SK-N-SH (cell line): ENCODE results near the gene USP15. TPM values are rescaled to one million over a fixed set of nuclear protein-coding genes. Genes with fewer than 3 reads are reported as not detected.

ENCODE experiments used
- CTCF ChIA-PET: fragments of 300-600, 350-600 bp; formaldehyde crosslinking; extraction: SDS; loops from one replicate; lab custom pipeline; 2021; lab: Yijun Ruan, JAX
- POLR2A ChIA-PET: fragments of 350-600 bp; sonication (Branson Sonifier 250); formaldehyde crosslinking; extraction: SDS; loops from one replicate; lab custom pipeline; 2020; ENCODE audit warnings: antibody characterized with exemption, inconsistent platforms; lab: Yijun Ruan, JAX
- DNase-seq: peaks from one replicate; pipeline ENCODE4 v3.0.0; 2012
- H2AFZ ChIP-seq: fragments of 200-600 bp; sonication (generic); 2 replicates; pipeline ENCODE4 v1.8.1; 2016; ENCODE audit warnings: antibody characterized with exemption, mild to moderate bottlenecking, low read depth
- H3F3A ChIP-seq: fragments of 200-600 bp; sonication (generic); replicated peaks from 2 replicates; pipeline ENCODE3; 2016; ENCODE audit warnings: antibody characterized with exemption, mild to moderate bottlenecking; ENCODE audit not compliant: insufficient read depth
- H3K27ac ChIP-seq, 2 experiments: fragments of 200-500 bp in 1 of 2; fragments of 200-600 bp in 1 of 2; sonication (Bioruptor generic) in 1 of 2; sonication (generic), shearing (Covaris generic) in 1 of 2; 2 replicates each; pipeline versions ENCODE4 v1.5.1 to v1.6.1; 2014 to 2016; ENCODE audit warnings: low read depth in 2 of 2, inconsistent platforms in 1 of 2, low read length in 1 of 2, mild to moderate bottlenecking in 1 of 2, mixed read lengths in 1 of 2
- H3K27me3 ChIP-seq: fragments of 200-600 bp; sonication (generic), shearing (Covaris generic); 2 replicates; pipeline ENCODE4 v1.6.1; 2016; ENCODE audit warnings: mixed run types; ENCODE audit not compliant: insufficient read depth
- H3K36me3 ChIP-seq, 2 experiments: fragments of 200-500 bp in 1 of 2; fragments of 200-600 bp in 1 of 2; sonication (Bioruptor generic) in 1 of 2; sonication (generic) in 1 of 2; replicated peaks in 1 of 2; 2 replicates each; pipeline versions ENCODE3 to v1.5.1; 2014 to 2016; ENCODE audit warnings: low read length in 1 of 2, mild to moderate bottlenecking in 1 of 2; ENCODE audit not compliant: insufficient read depth in 2 of 2, control insufficient read depth in 1 of 2
- H3K4me1 ChIP-seq, 2 experiments: fragments of 200-500 bp in 1 of 2; fragments of 200-600 bp in 1 of 2; sonication (Bioruptor generic) in 1 of 2; sonication (generic), shearing (Covaris generic) in 1 of 2; 2 replicates each; pipeline versions ENCODE4 v1.5.1 to v1.6.1; 2014 to 2016; ENCODE audit warnings: low read depth in 1 of 2, low read length in 1 of 2, mixed run types in 1 of 2; ENCODE audit not compliant: insufficient read depth in 2 of 2, control insufficient read depth in 1 of 2
- H3K4me2 ChIP-seq: fragments of 200-600 bp; sonication (generic), shearing (Covaris generic); 2 replicates; pipeline ENCODE4 v1.6.1; 2017; ENCODE audit warnings: mixed run types
- H3K4me3 ChIP-seq, 2 experiments: fragments of 200-500 bp in 1 of 2; fragments of 200-600 bp in 1 of 2; sonication (Bioruptor generic) in 1 of 2; sonication (generic), shearing (Covaris generic) in 1 of 2; 2 replicates each; pipeline versions ENCODE4 v1.5.1 to v1.8.1; 2014 to 2016; ENCODE audit warnings: low read depth in 2 of 2, inconsistent platforms in 1 of 2, low read length in 1 of 2, mild to moderate bottlenecking in 1 of 2, mixed read lengths in 1 of 2, moderate library complexity in 1 of 2
- H3K79me2 ChIP-seq: fragments of 200-600 bp; sonication (generic); 2 replicates; pipeline ENCODE4 v1.8.1; 2017; ENCODE audit warnings: mild to moderate bottlenecking; ENCODE audit not compliant: insufficient read depth
- H3K9ac ChIP-seq: fragments of 200-600 bp; sonication (generic); 2 replicates; pipeline ENCODE4 v1.6.1; 2017; ENCODE audit warnings: mixed run types
- H3K9me2 ChIP-seq: fragments of 200-600 bp; sonication (generic); 2 replicates; pipeline ENCODE4 v1.6.1; 2017; ENCODE audit warnings: mixed run types
- H3K9me3 ChIP-seq: fragments of 200-600 bp; sonication (generic); 2 replicates; pipeline ENCODE4 v1.6.1; 2017; ENCODE audit warnings: mixed run types, mild to moderate bottlenecking, moderate library complexity
- H4K20me1 ChIP-seq: fragments of 200-600 bp; sonication (generic); 2 replicates; pipeline ENCODE4 v1.6.1; 2017; ENCODE audit warnings: mild to moderate bottlenecking, mixed run types; ENCODE audit not compliant: insufficient read depth
- ELF1 ChIP-seq: IDR thresholded peaks from 2 replicates; pipeline ENCODE4 v1.4.0; 2012
- EZH2phosphoT487 ChIP-seq: fragments of 200-600 bp; sonication (generic); IDR thresholded peaks from 2 replicates; pipeline ENCODE4 v1.6.1; 2017; ENCODE audit warnings: low read depth, mixed run types, mild to moderate bottlenecking, antibody characterized with exemption, moderate library complexity, borderline replicate concordance
- FOSL2 ChIP-seq: IDR thresholded peaks from 2 replicates; pipeline ENCODE4 v1.4.0; 2012; ENCODE audit warnings: low read depth, mild to moderate bottlenecking, moderate library complexity, borderline replicate concordance
- FOXM1 ChIP-seq: IDR thresholded peaks from 2 replicates; pipeline ENCODE4 v1.4.0; 2012; ENCODE audit warnings: low read depth, mild to moderate bottlenecking
- GABPA ChIP-seq: IDR thresholded peaks from 2 replicates; pipeline ENCODE4 v1.4.0; 2012; ENCODE audit warnings: low read depth, mild to moderate bottlenecking
- JUND ChIP-seq: IDR thresholded peaks from 2 replicates; pipeline ENCODE4 v1.4.0; 2012
- MEF2A ChIP-seq: IDR thresholded peaks from 2 replicates; pipeline ENCODE4 v1.4.0; 2012; ENCODE audit warnings: low read depth, borderline replicate concordance
- MXI1 ChIP-seq: IDR thresholded peaks from 2 replicates; pipeline ENCODE4 v1.6.1; 2012; ENCODE audit warnings: mild to moderate bottlenecking, low read depth, low read length, improper control_type of control experiment
- RCOR1 ChIP-seq: fragments of 150-350 bp; IDR thresholded peaks from 2 replicates; pipeline ENCODE4 v1.6.1; 2017; ENCODE audit warnings: antibody characterized with exemption, low read length
- RFX5 ChIP-seq: IDR thresholded peaks from 2 replicates; pipeline ENCODE4 v1.6.1; 2012; ENCODE audit warnings: mild to moderate bottlenecking, improper control_type of control experiment, low read length
- TAF1 ChIP-seq: IDR thresholded peaks from 2 replicates; pipeline ENCODE4 v1.6.1; 2012; ENCODE audit warnings: low read depth, mild to moderate bottlenecking, low read length, moderate library complexity, borderline replicate concordance
- TCF12 ChIP-seq: IDR thresholded peaks from 2 replicates; pipeline ENCODE4 v1.4.0; 2012
- USF2 ChIP-seq: fragments of 150-350 bp; IDR thresholded peaks from 2 replicates; pipeline ENCODE4 v1.6.1; 2017; ENCODE audit warnings: antibody characterized with exemption, low read length, low read depth, borderline replicate concordance
- WGBS: methylation state at CpG from one replicate; pipeline ENCODE4 v1.1.6; 2017; ENCODE audit warnings: low lambda C conversion rate; 5-methylcytosine and 5-hydroxymethylcytosine counted together
- polyA plus RNA-seq, 3 experiments: library from polyadenylated mRNA; depleted of rRNA; stranded (reverse); fragments of >200 nt; gene quantifications; 2 replicates each; pipeline ENCODE4 v1.2.3, GENCODE V29; 2012
- TF ChIP-seq, protein P1 (sequence below): fragments of 200-600 bp; sonication (generic); IDR thresholded peaks from 2 replicates; pipeline ENCODE4 v1.6.1; 2017; ENCODE audit warnings: antibody characterized with exemption, mild to moderate bottlenecking, moderate library complexity
- TF ChIP-seq, protein P2 (sequence below): IDR thresholded peaks from 2 replicates; pipeline ENCODE4 v1.6.1; 2012; ENCODE audit warnings: mild to moderate bottlenecking, low read depth, low read length, moderate library complexity

The USP15 gene
- polyA plus RNA-seq, 1 of the 3 experiments (the other 2 are of a cell fraction), result 13.2 TPM

- no peak for TF ChIP-seq USF2
- TF ChIP-seq ELF1, result no peak
These were observed 39.4 kb downstream of the USP15 start (continued) for GRCh38 chr12:62299617-62300016.

GRCh38 chr12:62301080-62301798 is 41.0 kb downstream of the USP15 start:
- no peak overlapping the region for H3K4me2 ChIP-seq
- no peak for DNase-seq
- WGBS, result 91% methylated on average over 6 of the region's 6 CpGs
- CTCF ChIA-PET, result no interaction called here
- H3F3A ChIP-seq, result no peaks in the 10 kb centered on the region
- no peak overlapping the region for H3K27ac ChIP-seq
- H3K9me2 ChIP-seq, result no peaks in the 10 kb centered on the region
- peaks cover 14% of the 10 kb centered on the region; the same call in 1 of the 2 replicates for H3K9me3 ChIP-seq
- H3K4me1 ChIP-seq, result no peaks in the 10 kb centered on the region
- no peaks in the 10 kb centered on the region for H3K27me3 ChIP-seq
- no peak overlapping the region for H3K9ac ChIP-seq
- POLR2A ChIA-PET, result no interaction called here
- H2AFZ ChIP-seq, result no peak overlapping the region
- peaks cover 36 to 59% of the 10 kb centered on the region in 2 experiments for H3K36me3 ChIP-seq
- peaks cover 17% of the 10 kb centered on the region; the same call in 1 of the 2 replicates for H3K79me2 ChIP-seq
- H4K20me1 ChIP-seq, result no peaks in the 10 kb centered on the region
- no peak overlapping the region for H3K4me3 ChIP-seq
- no peak for TF ChIP-seq JUND
- TF ChIP-seq MXI1, result no peak
- TF ChIP-seq TAF1, result no peak
- no peak for TF ChIP-seq FOXM1
- no peak for TF ChIP-seq ELF1
- TF ChIP-seq RFX5, result no peak
- TF ChIP-seq, protein P1, sequence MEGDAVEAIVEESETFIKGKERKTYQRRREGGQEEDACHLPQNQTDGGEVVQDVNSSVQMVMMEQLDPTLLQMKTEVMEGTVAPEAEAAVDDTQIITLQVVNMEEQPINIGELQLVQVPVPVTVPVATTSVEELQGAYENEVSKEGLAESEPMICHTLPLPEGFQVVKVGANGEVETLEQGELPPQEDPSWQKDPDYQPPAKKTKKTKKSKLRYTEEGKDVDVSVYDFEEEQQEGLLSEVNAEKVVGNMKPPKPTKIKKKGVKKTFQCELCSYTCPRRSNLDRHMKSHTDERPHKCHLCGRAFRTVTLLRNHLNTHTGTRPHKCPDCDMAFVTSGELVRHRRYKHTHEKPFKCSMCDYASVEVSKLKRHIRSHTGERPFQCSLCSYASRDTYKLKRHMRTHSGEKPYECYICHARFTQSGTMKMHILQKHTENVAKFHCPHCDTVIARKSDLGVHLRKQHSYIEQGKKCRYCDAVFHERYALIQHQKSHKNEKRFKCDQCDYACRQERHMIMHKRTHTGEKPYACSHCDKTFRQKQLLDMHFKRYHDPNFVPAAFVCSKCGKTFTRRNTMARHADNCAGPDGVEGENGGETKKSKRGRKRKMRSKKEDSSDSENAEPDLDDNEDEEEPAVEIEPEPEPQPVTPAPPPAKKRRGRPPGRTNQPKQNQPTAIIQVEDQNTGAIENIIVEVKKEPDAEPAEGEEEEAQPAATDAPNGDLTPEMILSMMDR, result no peak
- no peak for TF ChIP-seq RCOR1
- TF ChIP-seq USF2, result no peak
- no peak for TF ChIP-seq MEF2A
- no peak for TF ChIP-seq TCF12
- TF ChIP-seq, protein P2, sequence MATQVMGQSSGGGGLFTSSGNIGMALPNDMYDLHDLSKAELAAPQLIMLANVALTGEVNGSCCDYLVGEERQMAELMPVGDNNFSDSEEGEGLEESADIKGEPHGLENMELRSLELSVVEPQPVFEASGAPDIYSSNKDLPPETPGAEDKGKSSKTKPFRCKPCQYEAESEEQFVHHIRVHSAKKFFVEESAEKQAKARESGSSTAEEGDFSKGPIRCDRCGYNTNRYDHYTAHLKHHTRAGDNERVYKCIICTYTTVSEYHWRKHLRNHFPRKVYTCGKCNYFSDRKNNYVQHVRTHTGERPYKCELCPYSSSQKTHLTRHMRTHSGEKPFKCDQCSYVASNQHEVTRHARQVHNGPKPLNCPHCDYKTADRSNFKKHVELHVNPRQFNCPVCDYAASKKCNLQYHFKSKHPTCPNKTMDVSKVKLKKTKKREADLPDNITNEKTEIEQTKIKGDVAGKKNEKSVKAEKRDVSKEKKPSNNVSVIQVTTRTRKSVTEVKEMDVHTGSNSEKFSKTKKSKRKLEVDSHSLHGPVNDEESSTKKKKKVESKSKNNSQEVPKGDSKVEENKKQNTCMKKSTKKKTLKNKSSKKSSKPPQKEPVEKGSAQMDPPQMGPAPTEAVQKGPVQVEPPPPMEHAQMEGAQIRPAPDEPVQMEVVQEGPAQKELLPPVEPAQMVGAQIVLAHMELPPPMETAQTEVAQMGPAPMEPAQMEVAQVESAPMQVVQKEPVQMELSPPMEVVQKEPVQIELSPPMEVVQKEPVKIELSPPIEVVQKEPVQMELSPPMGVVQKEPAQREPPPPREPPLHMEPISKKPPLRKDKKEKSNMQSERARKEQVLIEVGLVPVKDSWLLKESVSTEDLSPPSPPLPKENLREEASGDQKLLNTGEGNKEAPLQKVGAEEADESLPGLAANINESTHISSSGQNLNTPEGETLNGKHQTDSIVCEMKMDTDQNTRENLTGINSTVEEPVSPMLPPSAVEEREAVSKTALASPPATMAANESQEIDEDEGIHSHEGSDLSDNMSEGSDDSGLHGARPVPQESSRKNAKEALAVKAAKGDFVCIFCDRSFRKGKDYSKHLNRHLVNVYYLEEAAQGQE, result no peak
- no peak for TF ChIP-seq EZH2phosphoT487
- TF ChIP-seq GABPA, result no peak
- no peak for TF ChIP-seq FOSL2
